ENCODE results near the gene JADE2.

JADE2 gene

GRCh38 chr5:134595458-134595838, 70.0 kb downstream of the JADE2 start:
- TF ChIP-seq CREB1 (IDR thresholded peaks at IDR 0.05; ENCODE audit: low read depth) (no peak), TEAD4 (IDR thresholded peaks at IDR 0.05) (no peak), NFIC (IDR thresholded peaks at IDR 0.05) (no peak), MAX (IDR thresholded peaks at IDR 0.05) (no peak), YY1 (IDR thresholded peaks at IDR 0.05; ENCODE audit: low read depth) (no peak)

DNA sequence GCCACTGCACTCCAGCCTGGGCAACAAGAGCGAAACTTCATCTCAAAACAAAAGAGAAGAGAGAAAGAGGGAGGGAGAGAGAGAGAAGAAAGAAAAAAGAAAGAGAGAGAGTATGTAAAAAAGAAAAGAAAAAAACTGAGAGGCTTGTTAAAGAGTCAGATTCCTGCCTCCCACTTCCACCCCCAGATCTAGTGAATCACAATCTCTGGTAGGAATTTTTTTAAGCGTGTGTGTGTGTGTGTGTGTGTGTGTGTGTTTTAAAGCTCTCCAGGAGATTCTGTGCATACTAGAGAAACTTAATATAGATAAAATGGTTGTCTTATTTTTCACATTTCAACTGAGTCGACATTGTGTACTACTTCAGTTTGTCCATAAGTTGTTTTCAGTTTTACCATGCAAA, 75.1 kb downstream of the JADE2 start:
- no peak for TF ChIP-seq NFIC (IDR thresholded peaks at IDR 0.05)
- no peak for TF ChIP-seq TEAD4 (IDR thresholded peaks at IDR 0.05)
- TF ChIP-seq FOXM1 (IDR thresholded peaks at IDR 0.05; ENCODE audit: borderline replicate concordance, low read depth), result no peak
- TF ChIP-seq EGR1 (IDR thresholded peaks at IDR 0.05), result no peak
- no peak for TF ChIP-seq EP300 (IDR thresholded peaks at IDR 0.05; ENCODE audit: borderline replicate concordance)
- TF ChIP-seq CEBPB (IDR thresholded peaks at IDR 0.05), result no peak
- no peak for TF ChIP-seq YY1 (IDR thresholded peaks at IDR 0.05; ENCODE audit: low read depth)
- TF ChIP-seq MAX (IDR thresholded peaks at IDR 0.05), result no peak
- no peak for TF ChIP-seq TCF12 (IDR thresholded peaks at IDR 0.05; ENCODE audit: low read depth)
- no peak for TF ChIP-seq ZBTB7A (IDR thresholded peaks at IDR 0.05; ENCODE audit: low read depth)
- no peak for TF ChIP-seq RAD21 (IDR thresholded peaks at IDR 0.05; ENCODE audit: low read depth)
- TF ChIP-seq REST (IDR thresholded peaks at IDR 0.05; ENCODE audit: low read depth), result no peak
- TF ChIP-seq CREB1 (IDR thresholded peaks at IDR 0.05; ENCODE audit: low read depth), result no peak
- no peak for TF ChIP-seq TAF1 (IDR thresholded peaks at IDR 0.05; ENCODE audit: low read depth)

- TF ChIP-seq TEAD4 (IDR thresholded peaks at IDR 0.05), result no peak
- no peak for TF ChIP-seq ZBTB7A (IDR thresholded peaks at IDR 0.05; ENCODE audit: low read depth)
- TF ChIP-seq CREB1 (IDR thresholded peaks at IDR 0.05; ENCODE audit: low read depth), result no peak
- no peak for TF ChIP-seq MAX (IDR thresholded peaks at IDR 0.05)
- no peak for TF ChIP-seq FOXM1 (IDR thresholded peaks at IDR 0.05; ENCODE audit: borderline replicate concordance, low read depth)
- TF ChIP-seq CEBPB (IDR thresholded peaks at IDR 0.05), result no peak
- no peak for TF ChIP-seq REST (IDR thresholded peaks at IDR 0.05; ENCODE audit: low read depth)
- TF ChIP-seq NFIC (IDR thresholded peaks at IDR 0.05), result no peak
- no peak for TF ChIP-seq TAF1 (IDR thresholded peaks at IDR 0.05; ENCODE audit: low read depth)
- no peak for TF ChIP-seq USF1 (IDR thresholded peaks at IDR 0.05)
Observed at GRCh38 chr5:134603059-134603458, 77.6 kb downstream of the JADE2 start.

DNA sequence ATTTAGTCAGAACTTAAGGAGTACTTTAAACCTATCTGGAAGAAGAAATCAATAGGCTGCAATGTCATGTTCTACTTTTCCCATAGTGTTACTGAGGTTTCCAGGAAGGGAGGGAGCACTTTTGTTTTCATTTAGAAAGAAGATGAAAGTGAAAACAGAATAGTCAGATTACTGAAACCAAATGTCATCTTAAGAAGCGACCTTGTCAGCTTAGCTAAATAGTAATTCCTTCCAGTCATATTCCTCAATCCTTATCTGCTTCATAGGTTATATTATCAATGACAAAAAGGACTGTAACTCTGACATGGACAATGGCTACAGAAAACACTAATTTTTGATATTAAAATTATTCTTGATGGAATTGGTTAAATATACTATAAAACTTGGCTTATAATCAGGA, 79.4 kb downstream of the JADE2 start:
- TF ChIP-seq REST (IDR thresholded peaks at IDR 0.05; ENCODE audit: low read depth), result no peak
- no peak for TF ChIP-seq YY1 (IDR thresholded peaks at IDR 0.05; ENCODE audit: low read depth)

- TF ChIP-seq MAX (IDR thresholded peaks at IDR 0.05), result no peak
- TF ChIP-seq REST (IDR thresholded peaks at IDR 0.05; ENCODE audit: low read depth), result no peak
- no peak for TF ChIP-seq USF1 (IDR thresholded peaks at IDR 0.05)
- no peak for TF ChIP-seq TAF1 (IDR thresholded peaks at IDR 0.05; ENCODE audit: low read depth)
- TF ChIP-seq NFIC (IDR thresholded peaks at IDR 0.05), result no peak
- TF ChIP-seq EGR1 (IDR thresholded peaks at IDR 0.05), result no peak
- no peak for TF ChIP-seq FOXM1 (IDR thresholded peaks at IDR 0.05; ENCODE audit: borderline replicate concordance, low read depth)
- no peak for TF ChIP-seq CEBPB (IDR thresholded peaks at IDR 0.05)
- TF ChIP-seq ZBTB7A (IDR thresholded peaks at IDR 0.05; ENCODE audit: low read depth), result no peak
- TF ChIP-seq EP300 (IDR thresholded peaks at IDR 0.05; ENCODE audit: borderline replicate concordance), result no peak
- TF ChIP-seq CREB1 (IDR thresholded peaks at IDR 0.05; ENCODE audit: low read depth), result no peak
- TF ChIP-seq TEAD4 (IDR thresholded peaks at IDR 0.05), result no peak
- TF ChIP-seq TCF12 (IDR thresholded peaks at IDR 0.05; ENCODE audit: low read depth), result no peak
- TF ChIP-seq RAD21 (IDR thresholded peaks at IDR 0.05; ENCODE audit: low read depth), result no peak
- no peak for TF ChIP-seq YY1 (IDR thresholded peaks at IDR 0.05; ENCODE audit: low read depth)
Observed at GRCh38 chr5:134606726-134607125, 81.3 kb downstream of the JADE2 start.

Data from Ishikawa (cell line).